Muscle of leg (tissue), 11 donors: ENCODE results near the gene PIWIL4. TPM values are rescaled to one million over a fixed set of nuclear protein-coding genes. Genes with fewer than 3 reads are reported as not detected.
"Not testable (repeated sequence)": the region's sequence is repeated elsewhere in the genome, so short reads cannot be mapped to it uniquely, and the experiment has no call there.

ENCODE experiments used
- DNase-seq: peaks from one replicate; pipeline ENCODE4 v3.0.0; 2013
- H3K27ac ChIP-seq: one replicate; pipeline ENCODE4 v1.5.1; 2013; ENCODE audit warnings: mild to moderate bottlenecking, low read length, control low read depth
- H3K27me3 ChIP-seq: one replicate; pipeline ENCODE4 v1.6.1; 2013; ENCODE audit warnings: low read length; ENCODE audit not compliant: control insufficient read depth, insufficient read depth
- H3K36me3 ChIP-seq: one replicate; pipeline ENCODE4 v1.6.1; 2013; ENCODE audit warnings: low read length; ENCODE audit not compliant: control insufficient read depth, insufficient read depth
- H3K4me1 ChIP-seq: one replicate; pipeline ENCODE4 v1.6.1; 2013; ENCODE audit warnings: low read length; ENCODE audit not compliant: control insufficient read depth, insufficient read depth
- H3K4me3 ChIP-seq: one replicate; pipeline ENCODE4 v1.5.1; 2013; ENCODE audit warnings: low read length, control low read depth
- H3K9me3 ChIP-seq: replicated peaks from 2 replicates; pipeline ENCODE4 v1.6.1; 2013; ENCODE audit warnings: low read depth, low read length; ENCODE audit not compliant: control insufficient read depth
- WGBS: methylation state at CpG from one replicate; pipeline ENCODE4 v1.1.5; 2013; ENCODE audit warnings: missing lambda C conversion rate; ENCODE audit not compliant: insufficient coverage; 5-methylcytosine and 5-hydroxymethylcytosine counted together
- polyA plus RNA-seq, 8 donors: library from polyadenylated mRNA; unstranded; fragments of 120-200 nt; gene quantifications; one replicate each; pipeline versions ENCODE4 v1.2.1 to v1.2.3, GENCODE V29; 2013; ENCODE audit warnings: inconsistent platforms in 1 of 8, low replicate concordance in 1 of 8; ENCODE audit not compliant: insufficient read length in 8 of 8, insufficient read depth in 1 of 8
- total RNA-seq: library from RNA; stranded (reverse); fragments of 120-200 nt; gene quantifications from one replicate; pipeline ENCODE4 v1.2.4, GENCODE V29; 2013

The PIWIL4 gene
- total and polyA plus RNA-seq, 9 donors: 2.6 to 5.2 (median 3.6) TPM

- WGBS: 100% methylated on average over 1 of the region's 1 CpG
- Histone ChIP-seq H3K27ac (no peak overlapping the region), H3K9me3 (no peaks in the 10 kb centered on the region), H3K36me3 (peaks cover 12% of the 10 kb centered on the region), H3K27me3 (no peaks in the 10 kb centered on the region), H3K4me3 (no peak overlapping the region), H3K4me1 (peaks cover 27% of the 10 kb centered on the region)
- no peak for DNase-seq
These were observed 20.3 kb upstream of the PIWIL4 start for GRCh38 chr11:94546886-94547285.

GRCh38 chr11:94549146-94549545 lies 18.0 kb upstream of the PIWIL4 start:
- H3K4me3 ChIP-seq: no peak overlapping the region
- no peak for DNase-seq
- peaks cover 12% of the 10 kb centered on the region for H3K36me3 ChIP-seq
- no peaks in the 10 kb centered on the region for H3K9me3 ChIP-seq
- 60% methylated on average over 1 of the region's 5 CpGs for WGBS
- H3K27ac ChIP-seq: no peak overlapping the region
- peaks cover 23% of the 10 kb centered on the region for H3K4me1 ChIP-seq
- H3K27me3 ChIP-seq: no peaks in the 10 kb centered on the region

- 70% methylated on average over 1 of the region's 4 CpGs for WGBS
- Histone ChIP-seq H3K4me3 (no peak overlapping the region), H3K27me3 (no peaks in the 10 kb centered on the region), H3K4me1 (peaks cover 13% of the 10 kb centered on the region), H3K9me3 (no peaks in the 10 kb centered on the region), H3K36me3 (peaks cover 8% of the 10 kb centered on the region), H3K27ac (no peak overlapping the region)
- no peak for DNase-seq
These were observed 16.7 kb upstream of the PIWIL4 start for GRCh38 chr11:94550513-94550912.

GRCh38 chr11:94553938-94554337 lies 13.2 kb upstream of the PIWIL4 start:
- H3K27ac ChIP-seq: no peak overlapping the region
- H3K4me1 ChIP-seq: no peaks in the 10 kb centered on the region
- no peaks in the 10 kb centered on the region for H3K9me3 ChIP-seq
- no peaks in the 10 kb centered on the region for H3K36me3 ChIP-seq
- no CpG with 5 or more reads among the region's 1 CpG for WGBS
- no peak for DNase-seq
- no peak overlapping the region for H3K4me3 ChIP-seq
- H3K27me3 ChIP-seq: no peaks in the 10 kb centered on the region

- H3K36me3 ChIP-seq, H3K4me3 ChIP-seq, H3K4me1 ChIP-seq, DNase-seq, H3K9me3 ChIP-seq, H3K27ac ChIP-seq, H3K27me3 ChIP-seq: not testable (repeated sequence)
- 100% methylated on average over 4 of the region's 8 CpGs for WGBS
These were observed 11.3 kb upstream of the PIWIL4 start for GRCh38 chr11:94555752-94556329.

GRCh38 chr11:94557421-94557820 lies 9.7 kb upstream of the PIWIL4 start:
- no peak overlapping the region for H3K4me3 ChIP-seq
- no peaks in the 10 kb centered on the region for H3K9me3 ChIP-seq
- no peaks in the 10 kb centered on the region for H3K4me1 ChIP-seq
- H3K27ac ChIP-seq: no peak overlapping the region
- no peaks in the 10 kb centered on the region for H3K36me3 ChIP-seq
- no peaks in the 10 kb centered on the region for H3K27me3 ChIP-seq
- DNase-seq: no peak

GRCh38 chr11:94557992-94558391 lies 9.2 kb upstream of the PIWIL4 start:
- no peak for DNase-seq
- WGBS: no CpG with 5 or more reads among the region's 1 CpG
- H3K27me3 ChIP-seq: no peaks in the 10 kb centered on the region
- H3K9me3 ChIP-seq: no peaks in the 10 kb centered on the region
- no peak overlapping the region for H3K4me3 ChIP-seq
- H3K4me1 ChIP-seq: no peaks in the 10 kb centered on the region
- H3K27ac ChIP-seq: no peak overlapping the region
- no peaks in the 10 kb centered on the region for H3K36me3 ChIP-seq

GRCh38 chr11:94558468-94558867 lies 8.7 kb upstream of the PIWIL4 start:
- H3K27ac ChIP-seq: no peak overlapping the region

GRCh38 chr11:94558932-94559331 lies 8.2 kb upstream of the PIWIL4 start:
- DNase-seq: no peak
- H3K27me3 ChIP-seq: no peaks in the 10 kb centered on the region
- H3K4me3 ChIP-seq: no peak overlapping the region
- no peak overlapping the region for H3K27ac ChIP-seq
- no peaks in the 10 kb centered on the region for H3K36me3 ChIP-seq
- H3K4me1 ChIP-seq: no peaks in the 10 kb centered on the region
- H3K9me3 ChIP-seq: no peaks in the 10 kb centered on the region
- 100% methylated on average over 1 of the region's 4 CpGs for WGBS

More at GRCh38 chr11:94558468-94558867, 8.7 kb upstream of the PIWIL4 start:
- no CpG with 5 or more reads among the region's 1 CpG for WGBS
- Histone ChIP-seq H3K36me3 (no peaks in the 10 kb centered on the region), H3K4me1 (no peaks in the 10 kb centered on the region), H3K4me3 (no peak overlapping the region), H3K9me3 (no peaks in the 10 kb centered on the region), H3K27me3 (no peaks in the 10 kb centered on the region)
- no peak for DNase-seq

GRCh38 chr11:94559361-94559760 lies 7.8 kb upstream of the PIWIL4 start:
- no peaks in the 10 kb centered on the region for H3K27me3 ChIP-seq
- WGBS: no CpG with 5 or more reads among the region's 2 CpGs
- H3K9me3 ChIP-seq: no peaks in the 10 kb centered on the region
- DNase-seq: no peak
- H3K4me1 ChIP-seq: no peaks in the 10 kb centered on the region
- H3K27ac ChIP-seq: no peak overlapping the region
- no peaks in the 10 kb centered on the region for H3K36me3 ChIP-seq
- no peak overlapping the region for H3K4me3 ChIP-seq

GRCh38 chr11:94560834-94561233 lies 6.3 kb upstream of the PIWIL4 start:
- H3K27ac ChIP-seq: no peak overlapping the region
- no peaks in the 10 kb centered on the region for H3K36me3 ChIP-seq
- no peaks in the 10 kb centered on the region for H3K27me3 ChIP-seq
- peak; percentile 23 for DNase-seq
- no peaks in the 10 kb centered on the region for H3K4me1 ChIP-seq
- 100% methylated on average over 1 of the region's 3 CpGs for WGBS
- H3K9me3 ChIP-seq: no peaks in the 10 kb centered on the region
- no peak overlapping the region for H3K4me3 ChIP-seq
